GM18907 (cell line): ENCODE results near the gene NR3C2.

Experiments
- ATAC-seq: cut with Tn5 transposase; IDR thresholded peaks from one replicate; pipeline ENCODE4 v1.9.1; 2021; ENCODE audit warnings: mild to moderate bottlenecking, moderate library complexity; ENCODE audit not compliant: unreplicated experiment

NR3C2 gene

GRCh38 chr4:148059617-148060180 lies 382.5 kb downstream of the NR3C2 start:
- ATAC-seq, result peak; percentile 34

- ATAC-seq, result no peak
Observed at GRCh38 chr4:148057984-148058859, 384.0 kb downstream of the NR3C2 start.

GRCh38 chr4:148057516-148057915 lies 384.7 kb downstream of the NR3C2 start:
- ATAC-seq, result peak; percentile 53

- ATAC-seq, result peak; percentile 83
Observed at GRCh38 chr4:148056879-148057278, 385.3 kb downstream of the NR3C2 start.

- peak; percentile 38 for ATAC-seq
Observed at GRCh38 chr4:148055844-148056243, 386.4 kb downstream of the NR3C2 start.

- ATAC-seq, result peak; percentile 10
Observed at GRCh38 chr4:148054275-148054674, 387.9 kb downstream of the NR3C2 start.

GRCh38 chr4:148053298-148054003 lies 388.8 kb downstream of the NR3C2 start:
- ATAC-seq, result no peak

GRCh38 chr4:148052448-148052847 lies 389.8 kb downstream of the NR3C2 start:
- no peak for ATAC-seq

GRCh38 chr4:148051403-148051802 lies 390.8 kb downstream of the NR3C2 start:
- ATAC-seq, result no peak

- no peak for ATAC-seq
Observed at GRCh38 chr4:148048598-148048997, 393.6 kb downstream of the NR3C2 start.

- ATAC-seq, result peak; percentile 97
Observed at GRCh38 chr4:148044912-148045352, 397.3 kb downstream of the NR3C2 start.

- ATAC-seq, result no peak
Observed at GRCh38 chr4:148044089-148044911, 397.9 kb downstream of the NR3C2 start.

- ATAC-seq, result no peak
Observed at GRCh38 chr4:148041606-148042329, 400.4 kb downstream of the NR3C2 start.

- ATAC-seq, result no peak
Observed at GRCh38 chr4:148034813-148035212, 407.4 kb downstream of the NR3C2 start.

- ATAC-seq, result no peak
Observed at GRCh38 chr4:148030193-148030873, 411.9 kb downstream of the NR3C2 start.

GRCh38 chr4:148029781-148030180 lies 412.4 kb downstream of the NR3C2 start:
- ATAC-seq, result no peak
